ENCODE data around the gene FZD7. TPM values are rescaled to one million over a fixed set of nuclear protein-coding genes. Genes with fewer than 3 reads are reported as not detected.

The FZD7 gene
- total RNA-seq, 2 donors from 2014 or later, result 193 to 266 TPM

DNA sequence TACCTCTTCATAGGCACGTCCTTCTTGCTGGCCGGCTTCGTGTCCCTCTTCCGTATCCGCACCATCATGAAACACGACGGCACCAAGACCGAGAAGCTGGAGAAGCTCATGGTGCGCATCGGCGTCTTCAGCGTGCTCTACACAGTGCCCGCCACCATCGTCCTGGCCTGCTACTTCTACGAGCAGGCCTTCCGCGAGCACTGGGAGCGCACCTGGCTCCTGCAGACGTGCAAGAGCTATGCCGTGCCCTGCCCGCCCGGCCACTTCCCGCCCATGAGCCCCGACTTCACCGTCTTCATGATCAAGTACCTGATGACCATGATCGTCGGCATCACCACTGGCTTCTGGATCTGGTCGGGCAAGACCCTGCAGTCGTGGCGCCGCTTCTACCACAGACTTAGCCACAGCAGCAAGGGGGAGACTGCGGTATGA lies 2.3 kb downstream of the FZD7 start:
- DNase-seq, result peak; percentile 77
- Mint-ChIP-seq H3K27ac (no peak overlapping the region), H3K4me3 (no peak overlapping the region), H3K36me3 (ENCODE audit: low read depth) (peaks cover 11% of the 10 kb centered on the region), H3K27me3 (ENCODE audit: insufficient read depth) (peaks cover 5% of the 10 kb centered on the region), H3K4me1 (peaks cover 34% of the 10 kb centered on the region), H3K9me3 (no peaks in the 10 kb centered on the region)
- peaks cover 48% of the 10 kb centered on the region for H3K36me3 ChIP-seq (ENCODE audit: control insufficient read depth, insufficient read depth, low read length)
- peak overlapping the region; percentile 94 for H3K27ac ChIP-seq (ENCODE audit: low read depth, low read length)
- no peaks in the 10 kb centered on the region for H3K9me3 ChIP-seq (ENCODE audit: control insufficient read depth, low read length)
- no peaks in the 10 kb centered on the region for H3K27me3 ChIP-seq (ENCODE audit: control insufficient read depth, insufficient read depth, low read length, poor library complexity, severe bottlenecking)
- no peak for TF ChIP-seq CTCF (conservative IDR thresholded peaks at IDR 0.05)
- peak overlapping the region; percentile 97 for H3K4me3 ChIP-seq (ENCODE audit: low read length)
- 13 to 18% methylated on average over 21 to 32 of the region's 32 CpGs for WGBS, 2 experiments (ENCODE audit: insufficient coverage in 1 of 2, insufficient read length in 1 of 2)
- peak overlapping the region; percentile 85 for H3K9ac ChIP-seq (ENCODE audit: extremely low read depth, low read length, poor library complexity, severe bottlenecking)
- no peaks in the 10 kb centered on the region for H3K4me1 ChIP-seq (ENCODE audit: control insufficient read depth, insufficient read depth, low read length)

DNA sequence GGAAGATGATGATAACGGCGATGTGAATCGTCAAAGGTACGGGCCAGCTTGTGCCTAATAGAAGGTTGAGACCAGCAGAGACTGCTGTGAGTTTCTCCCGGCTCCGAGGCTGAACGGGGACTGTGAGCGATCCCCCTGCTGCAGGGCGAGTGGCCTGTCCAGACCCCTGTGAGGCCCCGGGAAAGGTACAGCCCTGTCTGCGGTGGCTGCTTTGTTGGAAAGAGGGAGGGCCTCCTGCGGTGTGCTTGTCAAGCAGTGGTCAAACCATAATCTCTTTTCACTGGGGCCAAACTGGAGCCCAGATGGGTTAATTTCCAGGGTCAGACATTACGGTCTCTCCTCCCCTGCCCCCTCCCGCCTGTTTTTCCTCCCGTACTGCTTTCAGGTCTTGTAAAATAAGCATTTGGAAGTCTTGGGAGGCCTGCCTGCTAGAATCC lies 3.0 kb downstream of the FZD7 start:
- Histone ChIP-seq H3K4me1 (ENCODE audit: control insufficient read depth, insufficient read depth, low read length) (no peaks in the 10 kb centered on the region), H3K9ac (ENCODE audit: extremely low read depth, low read length, poor library complexity, severe bottlenecking) (peak overlapping the region; percentile 85), H3K9me3 (ENCODE audit: control insufficient read depth, low read length) (no peaks in the 10 kb centered on the region), H3K27ac (ENCODE audit: low read depth, low read length) (peak overlapping the region; percentile 94), H3K4me3 (ENCODE audit: low read length) (peak overlapping the region; percentile 97), H3K27me3 (ENCODE audit: control insufficient read depth, insufficient read depth, low read length, poor library complexity, severe bottlenecking) (no peaks in the 10 kb centered on the region), H3K36me3 (ENCODE audit: control insufficient read depth, insufficient read depth, low read length) (peaks cover 48% of the 10 kb centered on the region)
- no peaks in the 10 kb centered on the region for H3K9me3 Mint-ChIP-seq
- H3K4me3 Mint-ChIP-seq, result no peak overlapping the region
- H3K4me1 Mint-ChIP-seq, result peaks cover 33% of the 10 kb centered on the region
- peaks cover 12% of the 10 kb centered on the region for H3K27me3 Mint-ChIP-seq (ENCODE audit: insufficient read depth)
- WGBS, 2 experiments (ENCODE audit: insufficient coverage in 1 of 2, insufficient read length in 1 of 2), result 0 to 2% methylated on average over 12 to 15 of the region's 15 CpGs
- DNase-seq, result peak; percentile 80
- peaks cover 12% of the 10 kb centered on the region for H3K36me3 Mint-ChIP-seq (ENCODE audit: low read depth)
- H3K27ac Mint-ChIP-seq, result no peak overlapping the region
- TF ChIP-seq CTCF (conservative IDR thresholded peaks at IDR 0.05), result no peak

DNA sequence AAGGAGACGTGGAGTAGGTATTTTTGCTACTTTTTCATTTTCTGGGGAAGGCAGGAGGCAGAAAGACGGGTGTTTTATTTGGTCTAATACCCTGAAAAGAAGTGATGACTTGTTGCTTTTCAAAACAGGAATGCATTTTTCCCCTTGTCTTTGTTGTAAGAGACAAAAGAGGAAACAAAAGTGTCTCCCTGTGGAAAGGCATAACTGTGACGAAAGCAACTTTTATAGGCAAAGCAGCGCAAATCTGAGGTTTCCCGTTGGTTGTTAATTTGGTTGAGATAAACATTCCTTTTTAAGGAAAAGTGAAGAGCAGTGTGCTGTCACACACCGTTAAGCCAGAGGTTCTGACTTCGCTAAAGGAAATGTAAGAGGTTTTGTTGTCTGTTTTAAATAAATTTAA lies 3.4 kb downstream of the FZD7 start:
- no peak for TF ChIP-seq CTCF (conservative IDR thresholded peaks at IDR 0.05)
- Mint-ChIP-seq H3K4me3 (no peak overlapping the region), H3K9me3 (no peaks in the 10 kb centered on the region), H3K36me3 (ENCODE audit: low read depth) (peaks cover 12% of the 10 kb centered on the region), H3K27ac (no peak overlapping the region), H3K4me1 (peaks cover 34% of the 10 kb centered on the region), H3K27me3 (ENCODE audit: insufficient read depth) (peaks cover 16% of the 10 kb centered on the region)
- no peak for DNase-seq
- H3K9ac ChIP-seq (ENCODE audit: extremely low read depth, low read length, poor library complexity, severe bottlenecking), result peak overlapping the region; percentile 85
- H3K27me3 ChIP-seq (ENCODE audit: control insufficient read depth, insufficient read depth, low read length, poor library complexity, severe bottlenecking), result no peaks in the 10 kb centered on the region
- H3K27ac ChIP-seq (ENCODE audit: low read depth, low read length), result peak overlapping the region; percentile 94
- H3K4me1 ChIP-seq (ENCODE audit: control insufficient read depth, insufficient read depth, low read length), result no peaks in the 10 kb centered on the region
- H3K9me3 ChIP-seq (ENCODE audit: control insufficient read depth, low read length), result no peaks in the 10 kb centered on the region
- peaks cover 48% of the 10 kb centered on the region for H3K36me3 ChIP-seq (ENCODE audit: control insufficient read depth, insufficient read depth, low read length)
- H3K4me3 ChIP-seq (ENCODE audit: low read length), result peak overlapping the region; percentile 97
- WGBS, 2 experiments (ENCODE audit: insufficient coverage in 1 of 2, insufficient read length in 1 of 2), result 7 to 10% methylated on average over 5 to 7 of the region's 7 CpGs
